H9 (cell line): Measurements from ENCODE around the gene LINC01488. TPM values are rescaled to one million over a fixed set of nuclear protein-coding genes. Genes with fewer than 3 reads are reported as not detected.

Source experiments
- DNase-seq: peaks from one replicate; pipeline ENCODE4 v3.0.0-alpha.2; 2017
- H2AFZ ChIP-seq: one replicate; pipeline ENCODE4 v1.6.1; 2013; ENCODE audit warnings: mild to moderate bottlenecking, low read length, control low read depth, moderate library complexity
- H2AK5ac ChIP-seq: 2 replicates; pipeline ENCODE4 v1.6.1; 2013; ENCODE audit warnings: low read length, control low read depth, mixed read lengths; ENCODE audit not compliant: insufficient read length
- H2BK120ac ChIP-seq: one replicate; pipeline ENCODE4 v1.6.1; 2013; ENCODE audit warnings: low read depth, mild to moderate bottlenecking, low read length, control low read depth, inconsistent platforms; ENCODE audit not compliant: poor library complexity, severe bottlenecking
- H2BK12ac ChIP-seq: 2 replicates; pipeline ENCODE4 v1.6.1; 2013; ENCODE audit warnings: low read length, control low read depth, mixed read lengths, low read depth; ENCODE audit not compliant: insufficient read length
- H2BK15ac ChIP-seq: 2 replicates; pipeline ENCODE4 v1.6.1; 2013; ENCODE audit warnings: low read depth, low read length, control low read depth
- H2BK20ac ChIP-seq: one replicate; pipeline ENCODE4 v1.6.1; 2013; ENCODE audit warnings: low read depth, mild to moderate bottlenecking, low read length, control low read depth, inconsistent platforms; ENCODE audit not compliant: poor library complexity, severe bottlenecking
- H2BK5ac ChIP-seq: 2 replicates; pipeline ENCODE4 v1.6.1; 2013; ENCODE audit warnings: low read length, control low read depth, mixed read lengths; ENCODE audit not compliant: insufficient read length
- H3K14ac ChIP-seq: 2 replicates; pipeline ENCODE4 v1.6.1; 2013; ENCODE audit warnings: low read length, control low read depth; ENCODE audit not compliant: insufficient read depth
- H3K18ac ChIP-seq: 2 replicates; pipeline ENCODE4 v1.6.1; 2013; ENCODE audit warnings: low read depth, mild to moderate bottlenecking, mixed read lengths, low read length, control low read depth; ENCODE audit not compliant: insufficient read length
- H3K23ac ChIP-seq: 2 replicates; pipeline ENCODE4 v1.6.1; 2013; ENCODE audit warnings: low read length, control low read depth, mixed read lengths, low read depth; ENCODE audit not compliant: insufficient read length
- H3K23me2 ChIP-seq: 2 replicates; pipeline ENCODE4 v1.6.1; 2013; ENCODE audit warnings: low read depth, mild to moderate bottlenecking, mixed read lengths, low read length, control low read depth; ENCODE audit not compliant: insufficient read length, poor library complexity, severe bottlenecking
- H3K27ac ChIP-seq: 2 replicates; pipeline ENCODE4 v1.5.1; 2013; ENCODE audit warnings: low read length, control low read depth, mixed read lengths, low read depth; ENCODE audit not compliant: insufficient read length
- H3K27me3 ChIP-seq: 2 replicates; pipeline ENCODE4 v1.6.1; 2013; ENCODE audit warnings: low read length, control low read depth, inconsistent platforms; ENCODE audit not compliant: insufficient read depth
- H3K4ac ChIP-seq: 2 replicates; pipeline ENCODE4 v1.6.1; 2013; ENCODE audit warnings: low read depth, mild to moderate bottlenecking, control low read depth, inconsistent platforms, low read length, moderate library complexity
- H3K4me1 ChIP-seq: 2 replicates; pipeline ENCODE4 v1.6.1; 2013; ENCODE audit warnings: low read length, control low read depth, inconsistent platforms; ENCODE audit not compliant: insufficient read depth
- H3K4me2 ChIP-seq: 2 replicates; pipeline ENCODE4 v1.6.1; 2013; ENCODE audit warnings: low read length, control low read depth, mixed read lengths; ENCODE audit not compliant: insufficient read length, insufficient read depth
- H3K56ac ChIP-seq: 2 replicates; pipeline ENCODE4 v1.6.1; 2013; ENCODE audit warnings: low read depth, mild to moderate bottlenecking, mixed read lengths, low read length, control low read depth; ENCODE audit not compliant: insufficient read length
- H3K79me1 ChIP-seq: 2 replicates; pipeline ENCODE4 v1.6.1; 2013; ENCODE audit warnings: low read depth, mild to moderate bottlenecking, moderate library complexity, low read length, control low read depth, inconsistent platforms; ENCODE audit not compliant: insufficient read depth, poor library complexity, severe bottlenecking
- H3K79me2 ChIP-seq: 2 replicates; pipeline ENCODE4 v1.6.1; 2013; ENCODE audit warnings: low read length, control low read depth, inconsistent platforms; ENCODE audit not compliant: insufficient read depth
- H3K9ac ChIP-seq: 2 replicates; pipeline ENCODE4 v1.6.1; 2013; ENCODE audit warnings: low read length, control low read depth, mixed read lengths; ENCODE audit not compliant: insufficient read length; ENCODE audit errors: extremely low read depth
- H3K9me3 ChIP-seq: one replicate; pipeline ENCODE4 v1.6.1; 2013; ENCODE audit warnings: low read depth, low read length, inconsistent platforms; ENCODE audit not compliant: control insufficient read depth
- H3T11ph ChIP-seq: one replicate; pipeline ENCODE4 v1.6.1; 2013; ENCODE audit warnings: mild to moderate bottlenecking, low read length, control low read depth, inconsistent platforms
- H4K20me1 ChIP-seq: one replicate; pipeline ENCODE4 v1.6.1; 2013; ENCODE audit not compliant: control insufficient read depth, insufficient read length, insufficient read depth
- H4K5ac ChIP-seq: 2 replicates; pipeline ENCODE4 v1.6.1; 2013; ENCODE audit warnings: low read depth, mild to moderate bottlenecking, mixed read lengths, low read length, control low read depth; ENCODE audit not compliant: insufficient read length
- H4K8ac ChIP-seq: replicated peaks from 2 replicates; pipeline ENCODE4 v1.6.1; 2013; ENCODE audit warnings: low read length, control low read depth, mixed read lengths, low read depth; ENCODE audit not compliant: insufficient read length
- H4K91ac ChIP-seq: 2 replicates; pipeline ENCODE4 v1.6.1; 2013; ENCODE audit warnings: low read depth, mild to moderate bottlenecking, moderate library complexity, mixed read lengths, low read length, control low read depth; ENCODE audit not compliant: insufficient read length
- H3K27ac Mint-ChIP-seq, 3 experiments: 2 replicates in 2 of 3; 3 replicates in 1 of 3; pipeline ENCODE4 v1.8.0; 2020 to 2021; ENCODE audit warnings: mixed read lengths in 3 of 3, mild to moderate bottlenecking in 1 of 3, moderate library complexity in 1 of 3
- H3K27me3 Mint-ChIP-seq: 2 replicates; pipeline ENCODE4 v1.8.0; 2021; ENCODE audit warnings: low read depth, mild to moderate bottlenecking, moderate library complexity, mixed read lengths
- H3K36me3 Mint-ChIP-seq, 3 experiments: 2 replicates in 2 of 3; 3 replicates in 1 of 3; pipeline ENCODE4 v1.8.0; 2020 to 2021; ENCODE audit warnings: low read depth in 3 of 3, mixed read lengths in 3 of 3; ENCODE audit not compliant: insufficient read depth in 1 of 3
- H3K4me1 Mint-ChIP-seq, 2 experiments: 2 replicates each; pipeline ENCODE4 v1.8.0; 2020; ENCODE audit warnings: mixed read lengths in 2 of 2
- H3K4me3 Mint-ChIP-seq, 2 experiments: 2 replicates in 1 of 2; 3 replicates in 1 of 2; pipeline ENCODE4 v1.8.0; 2020 to 2021; ENCODE audit warnings: mild to moderate bottlenecking in 2 of 2, mixed read lengths in 2 of 2, moderate library complexity in 1 of 2
- H3K9me3 Mint-ChIP-seq, 2 experiments: 2 replicates in 1 of 2; 3 replicates in 1 of 2; pipeline ENCODE4 v1.8.0; 2020; ENCODE audit warnings: mild to moderate bottlenecking in 2 of 2, mixed read lengths in 2 of 2, moderate library complexity in 1 of 2
- WGBS: extraction: QIAGEN DNeasy Blood & Tissue Kit; methylation state at CpG from one replicate; pipeline ENCODE4 v1.1.7; 2013; ENCODE audit warnings: missing lambda C conversion rate, low lambda C conversion rate, mixed read lengths; ENCODE audit not compliant: insufficient read length; ENCODE audit errors: extremely low coverage; 5-methylcytosine and 5-hydroxymethylcytosine counted together
- total RNA-seq: library from RNA; stranded (reverse); gene quantifications from 2 replicates; pipeline ENCODE4 v1.2.1, GENCODE V29; 2021
- TF ChIP-seq, protein P1 (sequence below): fragments of 200-600 bp; sonication (generic); conservative IDR thresholded peaks from 3 replicates; pipeline ENCODE4 v1.8.0; 2021; ENCODE audit warnings: antibody characterized with exemption, mild to moderate bottlenecking

LINC01488 gene
- total RNA-seq, 1 experiment from 2014 or later, result not detected

DNA sequence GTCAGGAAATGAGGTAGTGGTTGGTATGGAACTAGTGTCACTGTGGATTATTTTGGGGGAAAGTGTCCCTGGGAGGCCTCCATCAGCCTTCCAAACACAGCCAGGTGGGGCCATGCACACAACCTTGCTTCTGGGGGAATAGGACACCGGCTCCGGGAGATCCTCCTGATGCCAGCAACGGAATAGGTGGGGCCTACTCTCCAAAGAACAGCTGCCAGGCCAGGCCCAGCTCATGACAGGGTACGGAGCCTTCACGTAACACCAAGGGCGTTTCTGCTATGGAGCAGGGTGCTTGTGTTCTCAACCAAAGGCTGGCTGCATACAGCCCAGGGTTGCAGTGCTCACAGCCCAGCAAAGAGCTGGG is 30.6 kb upstream of the LINC01488 start:
- no peaks in the 10 kb centered on the region for H3K79me2 ChIP-seq

More for the DNA sequence above, 30.6 kb upstream of the LINC01488 start:
- H4K8ac ChIP-seq, result no peak overlapping the region
- H2BK20ac ChIP-seq, result no peak overlapping the region
- H3K4ac ChIP-seq, result no peak overlapping the region
- H3K23ac ChIP-seq, result no peak overlapping the region
- no peak overlapping the region for H3K9ac ChIP-seq
- no peak overlapping the region for H2BK15ac ChIP-seq
- no peak overlapping the region for H3K18ac ChIP-seq
- H3T11ph ChIP-seq, result no peak overlapping the region
- no CpG with 5 or more reads among the region's 6 CpGs for WGBS
- H4K5ac ChIP-seq, result no peak overlapping the region
- H2AK5ac ChIP-seq, result no peak overlapping the region
- no peak for DNase-seq
- H3K9me3 Mint-ChIP-seq, result peaks cover 0 to 4% of the 10 kb centered on the region in 2 experiments; a peak in 2 of 5 replicates
- no peaks in the 10 kb centered on the region for H3K79me1 ChIP-seq
- no peak overlapping the region for H4K91ac ChIP-seq
- H3K27me3 ChIP-seq, result no peaks in the 10 kb centered on the region
- peaks cover 18% of the 10 kb centered on the region for H3K27me3 Mint-ChIP-seq
- H3K36me3 Mint-ChIP-seq, result peaks cover 0 to 4% (median 0%) of the 10 kb centered on the region in 3 experiments; a peak in 3 of 7 replicates
- no peak overlapping the region for H2BK5ac ChIP-seq
- peaks cover 9 to 16% of the 10 kb centered on the region in 2 experiments for H3K4me1 Mint-ChIP-seq
- no peak overlapping the region for H3K4me2 ChIP-seq
- H3K27ac ChIP-seq, result no peak overlapping the region
- no peak overlapping the region for H3K56ac ChIP-seq
- no peaks in the 10 kb centered on the region for H4K20me1 ChIP-seq
- TF ChIP-seq, protein P1, sequence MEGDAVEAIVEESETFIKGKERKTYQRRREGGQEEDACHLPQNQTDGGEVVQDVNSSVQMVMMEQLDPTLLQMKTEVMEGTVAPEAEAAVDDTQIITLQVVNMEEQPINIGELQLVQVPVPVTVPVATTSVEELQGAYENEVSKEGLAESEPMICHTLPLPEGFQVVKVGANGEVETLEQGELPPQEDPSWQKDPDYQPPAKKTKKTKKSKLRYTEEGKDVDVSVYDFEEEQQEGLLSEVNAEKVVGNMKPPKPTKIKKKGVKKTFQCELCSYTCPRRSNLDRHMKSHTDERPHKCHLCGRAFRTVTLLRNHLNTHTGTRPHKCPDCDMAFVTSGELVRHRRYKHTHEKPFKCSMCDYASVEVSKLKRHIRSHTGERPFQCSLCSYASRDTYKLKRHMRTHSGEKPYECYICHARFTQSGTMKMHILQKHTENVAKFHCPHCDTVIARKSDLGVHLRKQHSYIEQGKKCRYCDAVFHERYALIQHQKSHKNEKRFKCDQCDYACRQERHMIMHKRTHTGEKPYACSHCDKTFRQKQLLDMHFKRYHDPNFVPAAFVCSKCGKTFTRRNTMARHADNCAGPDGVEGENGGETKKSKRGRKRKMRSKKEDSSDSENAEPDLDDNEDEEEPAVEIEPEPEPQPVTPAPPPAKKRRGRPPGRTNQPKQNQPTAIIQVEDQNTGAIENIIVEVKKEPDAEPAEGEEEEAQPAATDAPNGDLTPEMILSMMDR, result no peak
- H3K4me1 ChIP-seq, result peaks cover 3% of the 10 kb centered on the region; the same call in 1 of the 2 replicates
- H3K14ac ChIP-seq, result no peak overlapping the region
- no peak overlapping the region for H2AFZ ChIP-seq
- no peak overlapping the region for H2BK120ac ChIP-seq
- H3K4me3 Mint-ChIP-seq, result no peak overlapping the region
- H3K23me2 ChIP-seq, result no peaks in the 10 kb centered on the region
- no peak overlapping the region for H2BK12ac ChIP-seq
- no peaks in the 10 kb centered on the region for H3K9me3 ChIP-seq
- no peak overlapping the region for H3K27ac Mint-ChIP-seq
